ENCODE measurements around the gene CNTNAP2. TPM values are rescaled to one million over a fixed set of nuclear protein-coding genes. Genes with fewer than 3 reads are reported as not detected.

Gene CNTNAP2
- total RNA-seq, 2 experiments from 2014 or later: 0.14 TPM; not detected in 1

DNA sequence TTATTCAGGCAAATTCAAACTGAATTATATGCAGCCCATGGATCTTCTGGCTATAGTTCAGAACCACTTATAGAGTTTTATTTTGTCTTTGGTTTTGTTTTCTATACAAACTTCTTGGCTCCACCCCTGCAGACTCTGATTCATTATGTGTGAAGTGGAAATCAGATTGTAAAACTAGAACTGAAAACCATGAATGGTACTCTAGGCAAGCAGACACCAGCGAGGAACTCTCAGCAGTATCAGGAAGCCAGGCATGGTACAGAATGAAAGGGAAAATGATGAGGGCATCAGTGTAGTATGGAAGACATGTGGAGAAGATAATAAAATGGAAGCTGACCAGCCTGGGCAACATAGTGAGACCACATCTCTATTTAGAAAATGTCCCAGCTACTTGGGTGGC, 1447.1 kb downstream of the CNTNAP2 start:
- H3K36me3 Mint-ChIP-seq (ENCODE audit: low read depth): no peaks in the 10 kb centered on the region
- H3K4me1 Mint-ChIP-seq (ENCODE audit: low read depth): no peaks in the 10 kb centered on the region
- H3K27ac Mint-ChIP-seq: no peak overlapping the region
- H3K4me3 Mint-ChIP-seq: no peak overlapping the region
- intact Hi-C loops (cut with micrococcal nuclease): no loop called here
- H3K9me3 Mint-ChIP-seq: peaks cover 11% of the 10 kb centered on the region
- CTCF ChIA-PET: no interaction called here
- no peak for DNase-seq
- H3K27me3 Mint-ChIP-seq (ENCODE audit: low read depth): no peaks in the 10 kb centered on the region

DNA sequence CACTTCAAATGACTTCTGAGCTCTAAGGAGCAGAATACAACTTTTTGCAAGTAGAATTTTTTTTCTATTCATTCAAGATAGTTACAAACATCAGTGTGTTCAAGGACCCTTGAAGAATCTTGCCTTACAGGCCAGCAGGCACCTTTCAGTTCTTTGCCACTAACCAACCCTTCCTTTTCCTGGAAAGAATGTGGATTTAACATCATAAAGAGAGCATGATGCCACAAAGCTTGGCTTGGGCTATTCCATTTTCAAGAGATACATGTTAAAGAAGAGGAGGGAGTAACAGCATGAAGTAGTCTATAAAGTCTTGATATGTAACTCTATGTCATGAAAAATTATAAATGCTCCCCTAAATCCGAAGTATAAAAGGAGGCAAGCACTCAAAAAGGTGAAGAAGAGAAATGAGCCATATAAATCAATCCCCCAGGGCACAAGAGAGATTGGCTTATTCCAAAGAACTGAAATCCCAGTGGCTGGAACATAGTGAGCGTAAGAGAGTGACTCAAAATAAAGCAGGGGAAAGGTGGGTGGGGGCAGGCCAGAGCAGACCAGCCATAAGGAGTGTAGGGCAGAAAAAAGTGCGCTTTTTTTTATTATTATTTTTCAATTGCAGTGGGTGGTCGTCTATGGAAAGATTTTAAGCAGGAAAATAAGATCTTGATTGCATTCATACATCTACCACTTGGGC, 1448.3 kb downstream of the CNTNAP2 start:
- Mint-ChIP-seq H3K27ac (no peak overlapping the region), H3K4me1 (ENCODE audit: low read depth) (no peaks in the 10 kb centered on the region), H3K36me3 (ENCODE audit: low read depth) (no peaks in the 10 kb centered on the region), H3K9me3 (peaks cover 11% of the 10 kb centered on the region), H3K4me3 (no peak overlapping the region), H3K27me3 (ENCODE audit: low read depth) (no peaks in the 10 kb centered on the region)
- intact Hi-C loops (cut with micrococcal nuclease): no loop called here
- CTCF ChIA-PET: interaction anchor here (1.1 kb wide), 1 partner anchor 18 kb away, joined by 3 read pairs; no protein-coding TSS in a partner anchor
- DNase-seq: no peak

GRCh38 chr7:147567043-147567442, 1450.4 kb downstream of the CNTNAP2 start:
- H3K9me3 Mint-ChIP-seq: peaks cover 13% of the 10 kb centered on the region
- H3K4me1 Mint-ChIP-seq (ENCODE audit: low read depth): no peaks in the 10 kb centered on the region
- intact Hi-C loops (cut with micrococcal nuclease): no loop called here
- DNase-seq: no peak
- H3K27ac Mint-ChIP-seq: no peak overlapping the region
- H3K4me3 Mint-ChIP-seq: no peak overlapping the region
- CTCF ChIA-PET: no interaction called here
- no peaks in the 10 kb centered on the region for H3K27me3 Mint-ChIP-seq (ENCODE audit: low read depth)
- no peaks in the 10 kb centered on the region for H3K36me3 Mint-ChIP-seq (ENCODE audit: low read depth)

GRCh38 chr7:147569116-147569913, 1452.7 kb downstream of the CNTNAP2 start:
- Mint-ChIP-seq H3K9me3 (peaks cover 13% of the 10 kb centered on the region), H3K4me1 (ENCODE audit: low read depth) (no peaks in the 10 kb centered on the region), H3K36me3 (ENCODE audit: low read depth) (no peaks in the 10 kb centered on the region)

DNA sequence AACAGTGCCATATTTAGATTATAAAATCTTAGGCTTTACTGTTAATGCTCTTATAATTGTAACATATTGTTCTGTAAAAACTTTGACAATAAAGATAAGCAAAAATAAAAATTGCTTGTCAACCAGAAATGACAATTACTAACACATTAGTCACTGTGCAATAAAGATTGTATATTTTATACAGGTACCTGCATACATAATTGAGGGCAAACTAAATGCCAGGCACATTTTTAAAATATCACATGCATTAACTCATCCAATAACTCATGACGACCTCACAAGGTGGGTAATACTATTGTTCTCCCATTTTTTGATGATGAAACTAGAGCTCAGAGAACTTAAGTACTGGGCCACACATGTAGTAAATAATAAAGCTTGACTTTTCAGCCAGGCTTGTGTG, 1453.8 kb downstream of the CNTNAP2 start:
- Mint-ChIP-seq H3K36me3 (ENCODE audit: low read depth) (no peaks in the 10 kb centered on the region), H3K9me3 (peaks cover 17% of the 10 kb centered on the region), H3K27ac (no peak overlapping the region), H3K4me1 (ENCODE audit: low read depth) (no peaks in the 10 kb centered on the region), H3K4me3 (no peak overlapping the region), H3K27me3 (ENCODE audit: low read depth) (no peaks in the 10 kb centered on the region)
- CTCF ChIA-PET: no interaction called here
- no peak for DNase-seq
- intact Hi-C loops (cut with micrococcal nuclease): no loop called here

More at GRCh38 chr7:147569116-147569913, 1452.7 kb downstream of the CNTNAP2 start:
- no peak overlapping the region for H3K4me3 Mint-ChIP-seq
- intact Hi-C loops (cut with micrococcal nuclease): no loop called here
- CTCF ChIA-PET: no interaction called here
- H3K27ac Mint-ChIP-seq: no peak overlapping the region
- H3K27me3 Mint-ChIP-seq (ENCODE audit: low read depth): no peaks in the 10 kb centered on the region
- no peak for DNase-seq

DNA sequence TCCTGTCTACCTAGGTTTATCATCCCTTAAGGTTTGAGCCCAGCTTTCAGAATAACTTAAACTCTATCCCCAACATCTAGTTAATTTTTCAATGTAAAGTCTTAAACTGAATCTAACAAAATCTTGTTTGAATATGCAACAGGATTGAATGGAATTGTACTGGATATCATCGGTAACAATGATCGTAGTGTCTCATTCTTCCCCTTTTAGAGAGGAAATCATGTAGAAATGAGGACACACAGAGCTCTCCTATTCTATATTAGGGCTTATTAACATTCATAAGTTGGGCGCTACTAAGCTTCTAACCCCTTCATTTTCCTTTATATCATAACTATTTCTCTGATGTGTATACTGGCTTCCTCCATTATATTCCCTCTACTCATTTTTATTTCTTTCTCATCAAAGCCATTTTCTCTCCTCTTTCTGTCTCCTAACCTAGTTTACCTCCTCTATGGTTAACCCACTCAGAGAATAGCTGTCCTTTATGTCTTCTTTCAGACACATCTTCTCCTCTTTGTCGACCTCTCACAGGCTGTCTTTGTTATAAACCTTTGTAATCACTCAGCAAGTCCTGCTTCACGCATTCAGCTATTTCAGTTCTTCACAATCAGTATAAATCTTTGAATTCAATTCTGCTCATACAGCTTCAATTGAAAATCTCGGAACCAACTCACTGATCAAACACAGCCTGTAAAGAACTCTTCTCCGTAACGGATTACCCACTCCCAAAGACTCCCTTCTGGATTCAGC, 1455.0 kb downstream of the CNTNAP2 start:
- H3K36me3 Mint-ChIP-seq (ENCODE audit: low read depth): no peaks in the 10 kb centered on the region

DNA sequence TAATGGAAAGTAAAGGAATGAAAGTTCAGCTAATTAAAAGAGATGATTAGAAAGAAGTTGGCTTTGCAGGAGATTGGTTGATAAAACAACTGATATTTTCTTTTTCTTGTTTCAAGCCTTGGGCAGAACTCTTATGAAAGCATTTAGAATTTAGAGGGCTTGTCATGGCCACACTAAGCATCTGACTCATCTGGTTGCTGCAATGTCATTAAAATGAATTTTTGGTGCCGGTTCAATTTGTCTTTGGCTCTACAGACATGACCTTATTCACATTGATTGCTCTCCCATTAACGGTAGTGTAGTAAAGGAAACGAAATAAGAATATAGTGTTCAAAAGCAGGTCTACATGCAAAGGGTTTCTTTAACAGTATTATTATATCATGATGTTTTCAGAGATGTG, 1461.6 kb downstream of the CNTNAP2 start:
- CTCF ChIA-PET: no interaction called here
- H3K27me3 Mint-ChIP-seq (ENCODE audit: low read depth): no peaks in the 10 kb centered on the region
- intact Hi-C loops (cut with micrococcal nuclease): no loop called here
- H3K4me1 Mint-ChIP-seq (ENCODE audit: low read depth): no peaks in the 10 kb centered on the region
- H3K36me3 Mint-ChIP-seq (ENCODE audit: low read depth): no peaks in the 10 kb centered on the region
- DNase-seq: no peak
- H3K4me3 Mint-ChIP-seq: no peak overlapping the region
- no peak overlapping the region for H3K27ac Mint-ChIP-seq
- H3K9me3 Mint-ChIP-seq: peaks cover 3% of the 10 kb centered on the region

More for the DNA sequence above, 1455.0 kb downstream of the CNTNAP2 start:
- H3K4me1 Mint-ChIP-seq (ENCODE audit: low read depth): no peaks in the 10 kb centered on the region
- CTCF ChIA-PET: no interaction called here
- no peak for DNase-seq
- peaks cover 14% of the 10 kb centered on the region for H3K9me3 Mint-ChIP-seq
- H3K4me3 Mint-ChIP-seq: no peak overlapping the region
- no peak overlapping the region for H3K27ac Mint-ChIP-seq
- no peaks in the 10 kb centered on the region for H3K27me3 Mint-ChIP-seq (ENCODE audit: low read depth)
- intact Hi-C loops (cut with micrococcal nuclease): no loop called here

DNA sequence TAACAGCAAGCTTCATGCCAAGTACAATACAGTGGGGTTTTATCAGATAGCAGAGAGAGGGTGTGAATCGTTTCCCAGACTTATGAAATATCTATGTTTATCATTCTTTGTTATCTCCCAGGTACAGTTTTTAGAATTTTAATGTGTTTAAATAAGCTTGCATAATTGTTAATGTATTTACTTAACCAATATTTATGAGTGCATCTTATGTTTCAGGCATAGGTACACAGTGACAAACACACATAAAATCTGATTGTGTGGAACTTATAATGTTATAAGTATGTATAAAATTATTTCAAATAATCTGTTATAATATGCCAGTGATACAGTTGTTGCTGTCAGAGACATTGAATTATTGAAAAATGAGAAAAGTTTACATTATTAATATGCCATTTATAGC, 1462.5 kb downstream of the CNTNAP2 start:
- DNase-seq: no peak
- no peaks in the 10 kb centered on the region for H3K27me3 Mint-ChIP-seq (ENCODE audit: low read depth)
- H3K4me1 Mint-ChIP-seq (ENCODE audit: low read depth): no peaks in the 10 kb centered on the region
- CTCF ChIA-PET: no interaction called here
- intact Hi-C loops (cut with micrococcal nuclease): no loop called here
- H3K9me3 Mint-ChIP-seq: peaks cover 3% of the 10 kb centered on the region
- H3K27ac Mint-ChIP-seq: no peak overlapping the region
- no peak overlapping the region for H3K4me3 Mint-ChIP-seq
- H3K36me3 Mint-ChIP-seq (ENCODE audit: low read depth): no peaks in the 10 kb centered on the region

DNA sequence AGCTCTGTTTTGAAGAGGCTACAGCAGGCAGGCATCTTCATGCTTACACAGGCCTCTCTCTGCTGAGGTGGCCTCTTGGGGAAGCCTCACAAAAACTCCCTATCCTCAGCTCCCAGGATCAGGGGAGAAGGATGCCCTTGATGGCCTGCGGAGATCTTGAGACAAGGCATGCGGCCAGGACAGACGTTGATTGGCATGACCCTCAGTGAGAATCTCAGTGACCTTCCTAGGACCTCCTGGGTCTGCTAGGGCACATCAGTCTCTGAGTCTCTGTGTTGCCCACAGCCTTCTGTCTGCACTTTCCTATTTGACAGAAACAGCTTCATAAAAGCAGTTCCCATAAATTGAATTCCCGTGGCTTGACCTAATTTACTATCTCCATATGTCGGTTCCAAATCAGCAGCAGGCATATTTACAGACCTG, 1468.2 kb downstream of the CNTNAP2 start:
- intact Hi-C loops (cut with micrococcal nuclease): no loop called here
- no peaks in the 10 kb centered on the region for H3K36me3 Mint-ChIP-seq (ENCODE audit: low read depth)
- no peaks in the 10 kb centered on the region for H3K9me3 Mint-ChIP-seq
- no peaks in the 10 kb centered on the region for H3K4me1 Mint-ChIP-seq (ENCODE audit: low read depth)
- CTCF ChIA-PET: no interaction called here
- H3K4me3 Mint-ChIP-seq: no peak overlapping the region
- no peak for DNase-seq
- no peak overlapping the region for H3K27ac Mint-ChIP-seq
- H3K27me3 Mint-ChIP-seq (ENCODE audit: low read depth): no peaks in the 10 kb centered on the region

GRCh38 chr7:147586110-147586509, 1469.5 kb downstream of the CNTNAP2 start:
- DNase-seq: no peak
- Mint-ChIP-seq H3K36me3 (ENCODE audit: low read depth) (no peaks in the 10 kb centered on the region), H3K4me1 (ENCODE audit: low read depth) (no peaks in the 10 kb centered on the region), H3K27me3 (ENCODE audit: low read depth) (no peaks in the 10 kb centered on the region), H3K27ac (no peak overlapping the region), H3K4me3 (no peak overlapping the region), H3K9me3 (no peaks in the 10 kb centered on the region)
- CTCF ChIA-PET: no interaction called here
- intact Hi-C loops (cut with micrococcal nuclease): no loop called here

DNA sequence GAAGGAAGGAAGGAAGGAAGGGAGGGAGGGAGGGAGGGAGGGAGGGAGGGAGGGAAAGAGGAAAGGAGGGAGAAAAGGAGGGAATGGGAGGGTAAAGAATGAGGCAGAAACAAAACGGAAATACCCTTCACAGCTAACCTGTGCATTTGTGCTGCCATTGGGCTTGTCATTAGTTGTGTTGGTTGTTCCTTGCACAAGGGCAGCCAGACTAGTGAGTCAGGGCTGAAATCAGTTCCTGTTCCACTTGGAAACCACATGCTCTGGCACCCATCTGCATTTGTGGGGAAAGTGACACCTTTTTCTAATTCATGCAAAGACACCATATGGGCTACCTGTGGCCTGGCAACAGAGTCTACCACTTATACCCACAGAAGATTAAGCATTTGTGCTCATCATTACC, 1469.9 kb downstream of the CNTNAP2 start:
- no peak overlapping the region for H3K27ac Mint-ChIP-seq
- H3K4me3 Mint-ChIP-seq: no peak overlapping the region
- no peaks in the 10 kb centered on the region for H3K36me3 Mint-ChIP-seq (ENCODE audit: low read depth)
- H3K4me1 Mint-ChIP-seq (ENCODE audit: low read depth): no peaks in the 10 kb centered on the region
- no peaks in the 10 kb centered on the region for H3K9me3 Mint-ChIP-seq
- no peaks in the 10 kb centered on the region for H3K27me3 Mint-ChIP-seq (ENCODE audit: low read depth)
- intact Hi-C loops (cut with micrococcal nuclease): no loop called here
- DNase-seq: no peak
- CTCF ChIA-PET: no interaction called here

DNA sequence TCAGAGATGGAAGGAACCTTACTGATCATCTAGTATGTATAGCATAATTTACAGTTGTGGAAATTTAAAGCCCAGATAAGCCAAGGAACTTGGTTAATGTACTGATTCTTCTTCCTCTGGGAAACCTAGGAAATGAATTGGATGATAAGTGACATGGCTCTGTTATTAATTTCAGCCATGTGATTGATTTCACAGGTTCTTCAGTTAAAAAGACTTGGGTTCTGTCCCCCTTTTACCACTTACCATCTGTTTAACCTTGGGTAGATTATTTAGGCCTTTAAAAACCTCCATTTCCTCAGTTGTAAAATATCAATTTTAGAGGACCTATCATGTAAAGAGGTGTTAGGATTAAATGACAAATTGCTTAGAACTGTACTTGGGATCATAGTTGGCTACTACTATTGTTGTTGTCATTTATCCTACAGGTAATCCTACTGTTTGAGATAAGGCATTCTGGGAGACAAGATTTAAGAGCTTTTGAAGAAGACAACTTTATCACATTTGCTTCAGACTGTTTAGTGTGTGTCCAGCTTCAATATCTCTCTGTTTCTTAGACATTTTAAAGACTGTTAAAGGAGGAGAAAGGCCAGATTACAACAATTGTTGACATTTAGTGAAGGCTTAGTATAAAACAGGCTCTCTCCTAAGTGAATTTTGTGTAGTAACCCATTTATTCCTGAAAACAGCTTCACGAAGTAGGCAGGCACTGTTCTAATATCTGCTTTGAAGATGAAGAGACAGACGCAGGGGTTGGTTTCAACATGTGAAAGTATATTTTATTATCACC, 1476.9 kb downstream of the CNTNAP2 start:
- H3K4me3 Mint-ChIP-seq: no peak overlapping the region
- no peaks in the 10 kb centered on the region for H3K27me3 Mint-ChIP-seq (ENCODE audit: low read depth)
- no peaks in the 10 kb centered on the region for H3K36me3 Mint-ChIP-seq (ENCODE audit: low read depth)
- no peak for DNase-seq
- CTCF ChIA-PET: no interaction called here
- no peak overlapping the region for H3K27ac Mint-ChIP-seq
- H3K4me1 Mint-ChIP-seq (ENCODE audit: low read depth): no peaks in the 10 kb centered on the region
- intact Hi-C loops (cut with micrococcal nuclease): no loop called here
- H3K9me3 Mint-ChIP-seq: no peaks in the 10 kb centered on the region
